A673 (cell line): ENCODE data around the gene ASIC3.

Experiments
- CTCF ChIP-seq: fragments of 300-800, 200-600 bp; sonication (generic); conservative IDR thresholded peaks from 2 replicates; pipeline ENCODE4 v1.5.1; 2017; ENCODE audit warnings: low read depth, mild to moderate bottlenecking, antibody characterized with exemption, low read length, moderate library complexity, mixed read lengths
- EZH2 ChIP-seq: fragments of 200-600 bp; sonication (generic); IDR thresholded peaks from 2 replicates; pipeline ENCODE4 v1.6.1; 2017; ENCODE audit warnings: borderline replicate concordance, low read depth, mild to moderate bottlenecking, mixed read lengths, antibody characterized with exemption, low read length; ENCODE audit not compliant: poor library complexity, severe bottlenecking

GRCh38 chr7:151053751-151054150 is 5.4 kb downstream of the ASIC3 start:
- TF ChIP-seq CTCF (no peak), EZH2 (no peak)
